Stimulated activated CD8-positive, alpha-beta memory T cell treated with anti-CD3 and anti-CD28 coated beads, Interleukin-12 subunit alpha, Interleukin-12 subunit beta, amount 100 ng/mL, for 24 hours (primary cell): ENCODE measurements around the gene PLEKHD1.

Source experiments
- DNase-seq: peaks from one replicate; pipeline ENCODE4 v3.0.0-alpha.2; 2020; ENCODE audit errors: extremely low read depth

Gene PLEKHD1

GRCh38 chr14:69547701-69548348 is 63.3 kb downstream of the PLEKHD1 start:
- no peak for DNase-seq

DNA sequence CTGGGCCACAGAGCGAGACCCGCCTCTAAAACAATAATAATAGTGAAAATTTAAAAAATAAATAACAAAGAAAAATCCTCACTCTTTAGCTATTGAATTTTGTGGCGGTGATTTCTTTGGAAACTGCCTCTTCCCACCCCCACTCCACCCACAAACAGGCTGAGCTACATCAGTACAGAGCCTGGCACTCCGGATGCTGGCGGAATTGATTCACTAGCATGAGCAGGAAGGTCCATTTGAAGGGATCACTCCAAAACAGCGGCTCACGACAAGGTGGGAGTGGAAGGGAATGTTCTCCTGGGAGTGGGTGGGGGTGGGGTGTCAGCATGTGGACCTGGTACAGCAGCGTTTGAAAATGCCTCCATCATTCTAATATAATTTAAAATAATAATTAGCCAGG is 64.0 kb downstream of the PLEKHD1 start:
- DNase-seq: no peak

DNA sequence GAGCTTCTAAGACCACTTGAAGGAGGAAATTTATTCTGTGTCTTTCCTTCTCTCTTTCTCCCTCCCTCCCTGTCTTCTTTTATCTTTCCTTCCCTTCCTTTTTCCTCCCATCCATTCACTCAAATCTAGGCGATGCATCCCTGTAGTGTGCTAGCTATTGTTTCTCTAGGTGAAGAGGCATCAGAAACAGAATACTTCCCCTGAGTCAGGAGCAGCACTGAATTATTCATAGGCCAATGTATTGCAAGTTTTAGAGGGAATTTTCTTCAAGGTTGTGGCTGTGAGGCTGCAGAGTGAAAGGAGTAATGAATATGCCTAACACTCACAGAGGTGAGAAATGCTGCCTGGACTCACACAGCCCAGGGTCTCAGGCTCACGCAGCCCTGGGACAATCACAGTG is 67.0 kb downstream of the PLEKHD1 start:
- no peak for DNase-seq

DNA sequence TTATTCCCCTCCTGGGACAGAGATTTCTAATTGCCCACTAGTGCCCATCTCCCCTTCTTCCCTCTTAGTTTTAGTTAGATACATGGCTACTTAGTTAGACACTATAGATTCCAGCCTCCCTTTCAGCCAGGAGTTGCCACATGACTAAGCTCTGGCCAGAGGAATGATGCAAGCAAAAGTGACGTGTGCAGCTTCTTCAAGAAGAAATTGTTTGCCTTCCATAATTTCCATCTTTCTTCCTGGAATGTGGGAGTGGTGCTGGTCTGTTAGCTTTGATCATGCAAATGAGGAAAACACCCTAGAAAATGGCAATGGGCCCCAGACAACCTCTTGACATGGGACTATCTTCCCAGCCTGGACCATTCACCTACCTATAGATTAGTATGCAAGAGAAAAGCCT is 68.7 kb downstream of the PLEKHD1 start:
- DNase-seq: no peak

DNA sequence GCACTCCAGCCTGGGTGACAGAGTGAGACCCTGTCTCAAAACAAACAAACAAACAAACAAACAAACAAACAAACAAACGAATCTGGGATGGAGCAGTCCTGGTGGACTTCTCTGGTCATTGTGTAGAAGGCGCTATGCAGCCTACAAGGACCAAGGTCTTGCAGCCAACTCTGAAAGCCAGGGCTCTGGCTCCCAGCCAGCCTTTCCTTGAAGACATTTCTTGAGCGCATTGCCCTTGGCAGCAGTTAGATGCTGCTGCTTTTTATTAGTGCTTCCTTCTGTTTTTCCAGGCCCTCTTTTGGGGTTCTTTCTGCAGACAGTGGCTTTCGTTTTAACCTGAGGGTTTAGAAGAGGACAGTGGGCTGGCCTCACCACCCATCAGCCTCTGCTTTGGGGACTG is 70.0 kb downstream of the PLEKHD1 start:
- DNase-seq: no peak

GRCh38 chr14:69558774-69559173 is 74.2 kb downstream of the PLEKHD1 start:
- DNase-seq: no peak

- no peak for DNase-seq
These were observed 75.1 kb downstream of the PLEKHD1 start for GRCh38 chr14:69559581-69560011.

DNA sequence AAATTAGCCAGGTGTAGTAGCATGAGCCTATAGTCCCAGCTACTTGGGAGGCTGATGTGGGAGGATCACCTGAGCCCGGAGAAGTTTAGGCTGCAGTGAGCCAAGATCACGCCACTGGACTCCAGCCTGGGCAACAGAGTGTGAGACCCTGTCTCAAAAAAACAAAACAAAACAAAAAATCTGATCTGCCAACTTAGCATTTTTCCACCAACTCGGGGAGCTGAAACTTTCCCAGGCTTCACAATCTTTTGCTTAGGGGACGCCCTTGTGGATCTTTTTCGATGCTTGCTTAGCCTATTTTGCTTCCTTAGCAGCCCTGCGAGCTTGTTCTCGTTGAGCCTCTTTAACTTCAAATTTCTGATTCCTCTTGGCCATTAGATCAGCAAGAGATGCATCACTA is 76.3 kb downstream of the PLEKHD1 start:
- no peak for DNase-seq

- no peak for DNase-seq
These were observed 77.4 kb downstream of the PLEKHD1 start for GRCh38 chr14:69561893-69562292.

DNA sequence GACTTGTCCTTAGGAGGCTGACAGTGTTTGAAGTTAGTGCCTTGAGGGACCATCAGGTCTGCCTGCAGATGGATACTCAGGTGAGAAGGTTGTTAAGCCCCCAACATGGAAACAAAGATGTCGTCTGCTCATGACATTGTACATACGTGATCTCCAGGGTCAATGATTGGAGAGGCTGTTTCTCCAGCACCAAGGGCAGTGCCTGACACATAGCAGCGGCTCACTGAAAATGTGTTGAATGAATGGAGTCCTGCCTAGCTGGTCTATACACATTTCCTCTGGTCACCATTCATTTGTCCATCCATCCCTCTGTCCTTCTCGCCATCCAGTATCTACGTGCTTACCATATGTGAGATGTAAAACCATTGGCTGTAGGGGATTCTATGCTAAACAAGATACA is 83.0 kb downstream of the PLEKHD1 start:
- no peak for DNase-seq

- DNase-seq: no peak
These were observed 85.3 kb downstream of the PLEKHD1 start for GRCh38 chr14:69569859-69570258.

- no peak for DNase-seq
These were observed 86.4 kb downstream of the PLEKHD1 start for GRCh38 chr14:69570836-69571330.

- DNase-seq: no peak
These were observed 87.0 kb downstream of the PLEKHD1 start for GRCh38 chr14:69571449-69572029.

DNA sequence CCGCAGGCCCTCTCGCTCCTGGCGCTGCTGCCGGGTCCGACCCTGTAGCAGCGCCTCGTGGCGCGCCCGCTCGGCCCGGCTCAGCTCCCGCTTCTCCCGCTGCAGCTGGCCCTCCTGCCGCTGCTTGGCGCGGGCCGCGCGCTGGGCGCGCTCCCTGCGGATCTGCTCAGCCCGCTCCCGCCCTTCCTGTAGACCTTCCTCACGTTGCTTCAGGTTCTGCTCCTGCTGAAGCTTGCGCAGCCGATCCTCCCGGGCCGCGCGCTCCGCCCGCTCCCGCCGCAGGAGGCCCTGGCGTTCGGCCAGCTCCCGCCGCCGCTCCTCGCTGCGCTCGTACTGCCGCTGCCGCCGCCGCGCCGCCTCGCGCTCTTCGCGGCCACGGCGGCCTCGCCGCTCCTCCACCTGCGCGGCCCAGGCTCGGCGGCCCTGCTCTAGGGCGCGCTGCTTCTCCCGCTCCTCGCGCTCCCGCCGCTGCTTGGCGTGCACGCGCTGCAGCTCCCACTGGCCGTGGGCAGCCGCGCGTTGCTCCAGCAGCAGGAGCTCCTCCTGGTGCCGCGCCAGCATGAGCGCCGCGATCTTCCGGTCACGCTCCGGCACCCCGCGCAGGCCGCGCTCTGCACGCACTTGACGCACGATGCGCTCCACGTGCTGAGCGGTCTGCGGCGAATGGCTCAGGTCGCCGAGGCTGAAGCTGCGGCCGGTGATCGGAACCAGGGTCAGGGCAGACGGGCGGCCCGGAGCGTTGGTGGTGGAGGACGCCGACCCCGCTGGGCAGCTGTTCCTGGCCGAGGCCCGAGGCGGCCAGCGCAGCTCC is 87.7 kb downstream of the PLEKHD1 start:
- no peak for DNase-seq

GRCh38 chr14:69572841-69573135 is 88.3 kb downstream of the PLEKHD1 start:
- DNase-seq: no peak

DNA sequence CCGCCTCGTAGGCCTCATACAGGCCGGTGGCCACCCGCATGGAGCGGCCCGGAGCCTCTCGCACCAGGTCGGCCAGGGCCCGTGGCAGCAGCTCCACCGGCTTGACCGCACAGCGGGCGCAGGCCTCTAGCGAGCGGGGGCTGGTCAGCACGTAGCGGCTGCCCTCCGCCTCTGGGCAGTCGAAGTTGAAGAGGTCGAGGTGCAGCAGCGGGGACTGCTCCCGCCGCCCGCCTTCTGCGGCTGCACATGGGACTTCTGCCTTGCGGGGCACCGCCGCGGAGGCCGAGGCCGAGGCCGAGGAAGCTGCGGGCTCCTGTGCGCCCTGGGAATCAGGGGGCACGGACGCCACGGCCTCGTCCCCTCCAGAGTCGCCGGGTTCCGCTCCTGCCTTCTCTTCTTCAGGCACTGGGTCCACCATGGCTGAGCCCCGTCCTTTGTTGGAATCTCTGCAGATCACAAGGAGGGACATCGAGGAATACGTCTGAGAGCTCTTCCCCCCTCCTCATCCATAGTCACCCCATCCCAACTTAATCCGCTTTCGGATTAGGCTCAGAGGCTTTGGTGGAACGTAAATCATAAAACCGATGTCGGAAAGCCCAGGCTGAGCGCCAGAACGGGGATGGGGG is 88.8 kb downstream of the PLEKHD1 start:
- DNase-seq: no peak

DNA sequence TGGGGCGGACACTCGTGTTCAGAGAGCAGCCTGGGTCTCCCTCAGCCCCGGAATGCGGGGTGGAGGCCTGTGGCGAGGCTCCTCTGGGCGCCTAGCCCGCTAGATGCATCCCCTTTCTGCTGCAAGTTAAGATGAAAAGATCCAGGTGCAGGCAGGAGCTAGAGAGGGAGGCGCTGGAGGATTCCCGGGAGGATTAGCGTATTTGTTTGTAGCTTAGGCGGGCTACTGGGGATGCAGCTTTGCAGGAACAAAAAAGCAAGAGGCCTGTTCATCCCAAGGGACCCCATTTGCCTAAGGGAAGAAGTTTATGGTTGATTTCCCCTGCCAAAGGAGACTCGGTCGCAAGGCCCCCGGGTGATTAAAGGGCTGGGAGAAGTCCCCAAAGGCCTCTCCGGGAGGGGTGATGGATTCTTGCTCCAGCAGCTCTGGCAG is 89.3 kb downstream of the PLEKHD1 start:
- DNase-seq: no peak

GRCh38 chr14:69574263-69574953 is 89.9 kb downstream of the PLEKHD1 start, which contains the start of gene CCDC177:
Gene CCDC177 (minus strand): TSS chr14:69574871. CDS start chr14:69573622, 1,249 bp downstream.
- peak; percentile 37 for DNase-seq

GRCh38 chr14:69574954-69575295 is 90.4 kb downstream of the PLEKHD1 start:
- DNase-seq: no peak

DNA sequence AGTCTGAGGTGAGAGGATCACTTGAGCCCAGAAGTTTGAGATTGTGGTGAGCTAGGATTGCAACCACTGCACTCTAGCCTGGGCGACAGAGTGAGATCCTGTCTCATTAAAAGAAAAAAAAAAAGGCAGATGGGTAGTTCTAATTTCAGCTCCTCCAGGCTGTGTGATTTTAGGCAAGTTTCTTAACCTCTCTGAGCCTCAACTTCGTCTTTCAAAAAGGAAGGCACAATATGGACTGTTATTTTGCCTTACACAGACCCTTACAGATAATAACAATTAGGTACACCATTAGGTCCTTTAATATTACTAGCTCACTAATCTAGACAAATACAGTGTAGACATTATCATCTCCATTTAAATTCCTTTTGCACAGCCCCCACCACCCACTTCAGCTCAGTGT is 94.9 kb downstream of the PLEKHD1 start:
- no peak for DNase-seq

- DNase-seq: no peak
These were observed 95.6 kb downstream of the PLEKHD1 start for GRCh38 chr14:69580009-69580577.
